Caco-2 (cell line): ENCODE measurements around the gene TNS3. TPM values are rescaled to one million over a fixed set of nuclear protein-coding genes. Genes with fewer than 3 reads are reported as not detected.

Experiments
- BruUV-seq: library from RNA; stranded (reverse); fragments of 400-500 nt; replicated peaks from 2 replicates; lab custom pipeline; 2021; lab: Mats Ljungman, UMichigan
- CTCF ChIA-PET: fragments of 300-600 bp; sonication (Branson Sonifier 250); formaldehyde crosslinking; loops from one replicate; lab custom pipeline; 2022; ENCODE audit warnings: antibody characterized with exemption; lab: Charles Lee
- POLR2A ChIA-PET: fragments of 300-600 bp; sonication (Branson Sonifier 250); formaldehyde crosslinking; loops from one replicate; lab custom pipeline; 2022; ENCODE audit warnings: antibody characterized with exemption; lab: Charles Lee
- DNase-seq, 2 experiments: peaks; one replicate each; pipeline versions ENCODE4 v3.0.0 to v3.0.0-alpha.2; 2020 to 2022
- H3K27me3 ChIP-seq: replicated peaks from 2 replicates; pipeline ENCODE4 v1.6.0; 2011; ENCODE audit warnings: low read length; ENCODE audit not compliant: control insufficient read depth, insufficient read depth
- H3K36me3 ChIP-seq: 2 replicates; pipeline ENCODE4 v1.5.1; 2011; ENCODE audit warnings: low read length; ENCODE audit not compliant: control insufficient read depth, insufficient read depth
- H3K4me1 ChIP-seq: fragments of 250-450 bp; sonication (Bioruptor Pico); 2 replicates; pipeline ENCODE4 v1.5.1; 2020; ENCODE audit warnings: mild to moderate bottlenecking
- H3K4me3 ChIP-seq: 2 replicates; pipeline ENCODE4 v1.5.1; 2011; ENCODE audit warnings: low read depth, mild to moderate bottlenecking, control low read depth, low read length
- H3K9me3 ChIP-seq: fragments of 250-450 bp; sonication (Bioruptor Pico); 2 replicates; pipeline ENCODE4 v1.5.1; 2020; ENCODE audit warnings: mild to moderate bottlenecking, moderate library complexity
- H3K27ac Mint-ChIP-seq: one replicate; pipeline ENCODE4 v1.8.0; 2022; ENCODE audit warnings: mixed read lengths; ENCODE audit not compliant: unreplicated experiment
- H3K27me3 Mint-ChIP-seq: one replicate; pipeline ENCODE4 v1.8.0; 2022; ENCODE audit warnings: mixed read lengths; ENCODE audit not compliant: insufficient read depth, unreplicated experiment
- H3K36me3 Mint-ChIP-seq: one replicate; pipeline ENCODE4 v1.8.0; 2022; ENCODE audit warnings: mild to moderate bottlenecking, mixed read lengths; ENCODE audit not compliant: insufficient read depth, unreplicated experiment
- H3K4me1 Mint-ChIP-seq: one replicate; pipeline ENCODE4 v1.8.0; 2022; ENCODE audit warnings: low read depth, mixed read lengths; ENCODE audit not compliant: unreplicated experiment
- H3K4me3 Mint-ChIP-seq: one replicate; pipeline ENCODE4 v1.8.0; 2022; ENCODE audit warnings: mild to moderate bottlenecking, moderate library complexity, mixed read lengths; ENCODE audit not compliant: unreplicated experiment
- H3K9me3 Mint-ChIP-seq: one replicate; pipeline ENCODE4 v1.8.0; 2022; ENCODE audit warnings: mixed read lengths; ENCODE audit not compliant: unreplicated experiment
- CTCF ChIP-seq, 2 experiments: fragments of 200-600 bp in 1 of 2; IDR thresholded peaks; 1 replicate in 1 of 2; 2 replicates in 1 of 2; pipeline versions ENCODE4 v1.5.1 to v1.8.0; 2011 to 2022; ENCODE audit warnings: antibody characterized with exemption in 1 of 2, control low read depth in 1 of 2, inconsistent platforms in 1 of 2, low read depth in 1 of 2, low read length in 1 of 2, mild to moderate bottlenecking in 1 of 2, moderate library complexity in 1 of 2; ENCODE audit not compliant: insufficient read depth in 1 of 2, severe bottlenecking in 1 of 2, unreplicated experiment in 1 of 2
- intact Hi-C: fragments of 100-400 bp; cut with micrococcal nuclease; formaldehyde crosslinking; loops from one replicate; pipeline ENCODE4 v1.10.0; 2022; ENCODE audit not compliant: unreplicated experiment
- total RNA-seq: library from RNA; stranded (reverse); gene quantifications from 2 replicates; pipeline ENCODE4 v1.2.3, GENCODE V29; 2022

The TNS3 gene
- total RNA-seq, 1 experiment from 2014 or later: 263 TPM

- H3K27me3 ChIP-seq: no peaks in the 10 kb centered on the region
- ChIA-PET CTCF (no interaction called here), POLR2A (no interaction called here)
- no peak for TF ChIP-seq CTCF (IDR thresholded peaks at IDR 0.05; ENCODE audit: insufficient read depth in 1 of 2, low read depth in 1 of 2, low read length in 1 of 2, severe bottlenecking in 1 of 2, unreplicated experiment in 1 of 2)
- Mint-ChIP-seq H3K27ac (peak overlapping the region; percentile 92), H3K4me3 (peak overlapping the region; percentile 98), H3K27me3 (no peaks in the 10 kb centered on the region), H3K4me1 (peaks cover 70% of the 10 kb centered on the region), H3K36me3 (peaks cover 87% of the 10 kb centered on the region), H3K9me3 (no peaks in the 10 kb centered on the region)
- H3K4me3 ChIP-seq: no peak overlapping the region
- intact Hi-C loops: loop anchor here (5.0 kb wide), 2 partner anchors 43 to 312 kb away; no protein-coding TSS in a partner anchor
- no peaks in the 10 kb centered on the region for H3K9me3 ChIP-seq
- H3K4me1 ChIP-seq: peaks cover 74% of the 10 kb centered on the region
- BruUV-seq: no TSS peak
- no peak for DNase-seq
- peaks cover 2% of the 10 kb centered on the region; the same call in 1 of the 2 replicates for H3K36me3 ChIP-seq
Measured at GRCh38 chr7:47579458-47579857, 2.5 kb downstream of the TNS3 start.

GRCh38 chr7:47578579-47579270, 3.2 kb downstream of the TNS3 start:
- Mint-ChIP-seq H3K9me3 (no peaks in the 10 kb centered on the region), H3K36me3 (peaks cover 94% of the 10 kb centered on the region), H3K27me3 (no peaks in the 10 kb centered on the region), H3K27ac (peak overlapping the region; percentile 92), H3K4me1 (peaks cover 75% of the 10 kb centered on the region), H3K4me3 (peak overlapping the region; percentile 98)
- Histone ChIP-seq H3K4me1 (peaks cover 76% of the 10 kb centered on the region), H3K4me3 (no peak overlapping the region), H3K27me3 (no peaks in the 10 kb centered on the region), H3K36me3 (peaks cover 2% of the 10 kb centered on the region; the same call in 1 of the 2 replicates), H3K9me3 (no peaks in the 10 kb centered on the region)
- intact Hi-C loops: loop anchor here (5.0 kb wide), 2 partner anchors 44 to 311 kb away; no protein-coding TSS in a partner anchor
- DNase-seq: no peak
- TF ChIP-seq CTCF (IDR thresholded peaks at IDR 0.05; ENCODE audit: insufficient read depth in 1 of 2, low read depth in 1 of 2, low read length in 1 of 2, severe bottlenecking in 1 of 2, unreplicated experiment in 1 of 2): no peak
- BruUV-seq: no TSS peak
- ChIA-PET CTCF (interaction anchor here (0.8 kb wide), 1 partner anchor 9 kb away, joined by 3 read pairs; no protein-coding TSS in a partner anchor), POLR2A (interaction anchor here (0.6 to 1.1 kb wide), 3 partner anchors 15 to 185 kb away, joined by 3 to 4 read pairs (median 3); no protein-coding TSS in a partner anchor)

GRCh38 chr7:47577321-47577919, 4.5 kb downstream of the TNS3 start:
- Mint-ChIP-seq H3K36me3 (peaks cover 99% of the 10 kb centered on the region), H3K27me3 (no peaks in the 10 kb centered on the region), H3K4me1 (peaks cover 69% of the 10 kb centered on the region), H3K9me3 (no peaks in the 10 kb centered on the region), H3K4me3 (peak overlapping the region; percentile 71), H3K27ac (peak overlapping the region; percentile 92)
- Histone ChIP-seq H3K9me3 (no peaks in the 10 kb centered on the region), H3K4me1 (peaks cover 76% of the 10 kb centered on the region), H3K27me3 (no peaks in the 10 kb centered on the region), H3K4me3 (no peak overlapping the region), H3K36me3 (peaks cover 2% of the 10 kb centered on the region; the same call in 1 of the 2 replicates)
- POLR2A ChIA-PET: interaction anchor here (0.6 kb wide), 1 partner anchor 101 kb away, joined by 4 read pairs; no protein-coding TSS in a partner anchor
- DNase-seq: no peak
- intact Hi-C loops: loop anchor here (2.0 to 5.0 kb wide), 3 partner anchors 45 to 310 kb away; no protein-coding TSS in a partner anchor
- TF ChIP-seq CTCF (IDR thresholded peaks at IDR 0.05; ENCODE audit: insufficient read depth in 1 of 2, low read depth in 1 of 2, low read length in 1 of 2, severe bottlenecking in 1 of 2, unreplicated experiment in 1 of 2): no peak
- CTCF ChIA-PET: no interaction called here
- BruUV-seq: no TSS peak
